IPS-20b (cell line): Measurements from ENCODE around the gene PNPLA1.
"Not testable (repeated sequence)": the region's sequence is repeated elsewhere in the genome, so short reads cannot be mapped to it uniquely, and the experiment has no call there.

Experiments used
- H3K27ac ChIP-seq: one replicate; pipeline ENCODE4 v1.5.1; 2013; ENCODE audit warnings: low read length
- H3K27me3 ChIP-seq: 2 replicates; pipeline ENCODE4 v1.6.1; 2013; ENCODE audit warnings: mild to moderate bottlenecking, low read length, inconsistent platforms; ENCODE audit not compliant: insufficient read depth
- H3K36me3 ChIP-seq: 2 replicates; pipeline ENCODE4 v1.6.1; 2013; ENCODE audit warnings: low read depth, mild to moderate bottlenecking, inconsistent platforms, low read length, moderate library complexity; ENCODE audit not compliant: insufficient read depth
- H3K4me1 ChIP-seq: 2 replicates; pipeline ENCODE4 v1.6.1; 2013; ENCODE audit warnings: mild to moderate bottlenecking, control low read depth, inconsistent platforms, low read length, moderate library complexity; ENCODE audit not compliant: insufficient read depth
- H3K4me3 ChIP-seq: 2 replicates; pipeline ENCODE4 v1.5.1; 2013; ENCODE audit warnings: mild to moderate bottlenecking, low read length, inconsistent platforms
- H3K9ac ChIP-seq: 2 replicates; pipeline ENCODE4 v1.6.1; 2013; ENCODE audit warnings: low read depth, mild to moderate bottlenecking, inconsistent platforms, low read length, moderate library complexity
- H3K9me3 ChIP-seq: 2 replicates; pipeline ENCODE4 v1.6.1; 2013; ENCODE audit warnings: mild to moderate bottlenecking, low read depth, low read length, inconsistent platforms; ENCODE audit not compliant: insufficient read depth

The PNPLA1 gene

DNA sequence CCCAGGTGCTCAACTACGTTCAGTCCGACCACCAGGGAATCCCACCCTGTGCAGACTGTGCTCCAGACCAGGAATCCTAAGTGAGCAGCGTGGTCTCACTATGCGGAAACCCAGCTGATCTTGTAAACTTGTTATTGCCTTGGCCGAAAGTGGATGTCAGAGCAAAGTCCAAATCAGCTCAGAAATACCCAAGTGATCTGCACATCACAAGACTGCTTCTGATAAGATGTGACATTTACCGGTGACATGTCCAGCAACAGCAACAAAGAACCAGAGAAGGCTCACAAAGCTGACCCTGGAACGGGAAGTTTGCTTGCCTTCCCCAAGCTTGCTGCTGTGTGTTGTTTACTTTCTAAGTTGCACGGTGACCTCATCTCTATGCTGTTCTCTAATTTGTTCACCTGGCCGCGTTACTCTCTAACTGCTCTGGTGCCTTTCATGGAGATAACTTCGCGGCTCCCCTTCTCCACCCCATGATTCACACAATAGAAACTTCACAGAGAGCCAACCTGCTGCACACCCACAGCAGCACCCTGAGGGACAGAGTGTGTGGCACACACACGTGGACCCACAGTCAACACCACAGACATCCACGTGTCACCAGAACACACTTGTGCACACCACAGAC is 65.1 kb downstream of the PNPLA1 start:
- peaks cover 5% of the 10 kb centered on the region; the same call in 1 of the 2 replicates for H3K4me1 ChIP-seq

DNA sequence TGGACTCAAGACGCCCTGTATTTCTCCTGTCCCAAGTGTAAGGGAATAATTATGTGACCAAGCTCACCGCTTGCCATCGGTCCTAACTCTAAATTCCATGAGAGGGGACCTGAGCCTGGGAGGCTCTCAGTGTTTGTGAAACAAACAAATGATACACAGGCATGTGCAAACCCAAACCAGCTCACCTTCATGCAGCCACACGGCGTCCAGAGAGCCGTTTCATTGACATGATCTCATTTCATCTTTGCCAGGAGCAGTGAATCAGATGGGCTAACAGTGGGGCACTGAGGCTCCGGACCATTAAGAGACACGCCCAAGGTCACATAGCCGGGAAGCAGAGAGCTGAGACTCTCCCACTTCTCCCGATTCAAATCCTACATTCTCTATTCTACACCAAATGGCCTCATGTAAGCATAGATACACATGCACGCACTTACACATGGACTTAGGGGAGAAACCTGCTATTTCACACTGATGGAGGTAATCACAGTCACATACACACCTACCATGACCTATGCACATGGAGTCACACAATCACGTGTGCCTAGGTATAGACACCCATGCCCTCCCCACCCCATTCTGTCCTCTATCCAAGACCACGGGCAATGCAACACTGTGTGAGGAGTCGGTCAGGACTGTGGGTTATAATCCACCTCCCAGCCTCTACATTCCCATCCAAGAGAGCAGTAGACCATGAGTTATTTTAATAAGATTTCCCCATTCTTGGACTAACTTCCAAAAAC is 65.8 kb downstream of the PNPLA1 start:
- Histone ChIP-seq H3K9ac (no peak overlapping the region), H3K4me3 (no peak overlapping the region), H3K36me3 (no peaks in the 10 kb centered on the region), H3K27ac (no peak overlapping the region), H3K27me3 (peaks cover 36% of the 10 kb centered on the region), H3K9me3 (no peaks in the 10 kb centered on the region), H3K4me1 (peaks cover 3% of the 10 kb centered on the region; the same call in 1 of the 2 replicates)

More for the DNA sequence above, 65.1 kb downstream of the PNPLA1 start:
- H3K9me3 ChIP-seq: no peaks in the 10 kb centered on the region
- H3K27me3 ChIP-seq: peaks cover 29% of the 10 kb centered on the region
- no peak overlapping the region for H3K27ac ChIP-seq
- no peak overlapping the region for H3K4me3 ChIP-seq
- H3K9ac ChIP-seq: no peak overlapping the region
- H3K36me3 ChIP-seq: no peaks in the 10 kb centered on the region

DNA sequence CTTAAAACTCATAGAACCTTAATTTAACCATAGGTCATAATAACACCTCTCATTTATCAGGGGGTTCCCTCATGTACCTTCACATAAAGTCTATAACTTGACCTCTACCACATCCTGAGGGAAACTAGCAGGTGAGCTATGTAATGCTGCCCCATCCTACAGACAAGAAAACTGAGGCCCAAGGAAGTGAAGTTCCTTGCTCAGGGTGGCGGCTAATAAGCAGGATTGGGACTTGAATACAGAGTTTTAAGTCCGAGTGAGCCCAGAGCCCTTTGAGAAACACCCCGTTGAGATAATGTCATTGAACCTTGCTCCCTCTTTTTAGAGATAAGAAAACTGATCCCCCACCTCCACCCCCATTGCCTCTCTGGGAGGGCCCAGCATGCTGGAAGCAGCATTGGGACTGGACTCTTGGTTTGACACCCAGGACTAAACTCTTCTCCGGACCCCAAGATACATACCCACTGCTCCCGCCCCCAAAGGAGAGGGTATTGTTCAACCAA is 66.4 kb downstream of the PNPLA1 start:
- Histone ChIP-seq H3K4me3 (no peak overlapping the region), H3K9ac (no peak overlapping the region), H3K4me1 (peaks cover 3% of the 10 kb centered on the region; the same call in 1 of the 2 replicates), H3K36me3 (no peaks in the 10 kb centered on the region), H3K27ac (no peak overlapping the region), H3K27me3 (peaks cover 39% of the 10 kb centered on the region), H3K9me3 (no peaks in the 10 kb centered on the region)

DNA sequence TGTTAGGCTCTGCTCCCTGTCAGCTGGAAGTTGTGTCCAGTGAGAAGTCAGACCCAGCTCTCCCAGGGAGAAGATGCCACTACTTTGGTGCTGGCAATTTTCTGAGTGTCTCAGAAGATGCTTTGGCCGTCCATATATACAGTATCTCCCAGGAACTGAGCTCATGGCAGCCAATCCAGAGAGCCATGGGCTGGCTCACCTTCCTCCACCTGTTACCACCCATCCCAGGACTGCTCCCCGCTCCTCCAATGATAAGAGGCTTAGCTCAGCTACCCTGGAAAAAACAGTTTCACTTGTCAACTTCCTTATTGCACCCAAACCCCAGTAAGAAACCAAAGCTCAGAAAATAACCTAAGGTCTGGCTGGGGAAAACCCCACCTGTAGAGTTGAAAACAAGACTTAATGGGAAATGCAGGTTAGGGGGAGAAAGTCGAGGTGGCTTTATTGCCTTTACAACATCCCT is 67.0 kb downstream of the PNPLA1 start, which contains the start of gene BNIP5:
Gene BNIP5, minus strand, starts transcription at position 110 of the 463 bp plus-strand sequence. CDS start 6,198 bp downstream, outside the sequence.
- Histone ChIP-seq H3K9me3 (no peaks in the 10 kb centered on the region), H3K36me3 (no peaks in the 10 kb centered on the region), H3K27ac (no peak within 1 kb of the TSS), H3K9ac (no peak within 1 kb of the TSS), H3K27me3 (peaks cover 39% of the 10 kb centered on the region), H3K4me3 (no peak within 1 kb of the TSS), H3K4me1 (peaks cover 3% of the 10 kb centered on the region; the same call in 1 of the 2 replicates)

DNA sequence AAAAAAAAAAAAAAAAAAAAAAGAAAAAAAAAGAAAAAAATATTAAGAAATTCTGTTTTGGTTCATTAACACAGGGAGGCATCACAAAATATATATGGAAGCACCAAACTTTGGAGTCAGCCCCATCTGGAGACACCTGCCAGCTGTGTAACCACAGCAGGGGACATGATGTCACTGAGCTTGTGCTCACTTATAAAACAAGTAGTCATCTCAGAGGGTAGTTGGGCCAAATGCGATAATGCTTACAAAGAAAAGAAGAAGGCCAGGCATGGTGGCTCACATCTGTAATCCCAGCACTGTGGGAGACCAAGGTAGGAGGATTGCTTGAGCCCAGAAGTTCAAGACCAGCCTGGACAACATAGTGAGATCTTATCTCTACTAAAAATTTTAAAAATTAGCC is 68.0 kb downstream of the PNPLA1 start:
- no peak overlapping the region for H3K9ac ChIP-seq
- H3K36me3 ChIP-seq: no peaks in the 10 kb centered on the region
- H3K9me3 ChIP-seq: no peaks in the 10 kb centered on the region
- peaks cover 39% of the 10 kb centered on the region for H3K27me3 ChIP-seq
- no peak overlapping the region for H3K27ac ChIP-seq
- H3K4me1 ChIP-seq: peaks cover 3% of the 10 kb centered on the region; the same call in 1 of the 2 replicates
- no peak overlapping the region for H3K4me3 ChIP-seq

DNA sequence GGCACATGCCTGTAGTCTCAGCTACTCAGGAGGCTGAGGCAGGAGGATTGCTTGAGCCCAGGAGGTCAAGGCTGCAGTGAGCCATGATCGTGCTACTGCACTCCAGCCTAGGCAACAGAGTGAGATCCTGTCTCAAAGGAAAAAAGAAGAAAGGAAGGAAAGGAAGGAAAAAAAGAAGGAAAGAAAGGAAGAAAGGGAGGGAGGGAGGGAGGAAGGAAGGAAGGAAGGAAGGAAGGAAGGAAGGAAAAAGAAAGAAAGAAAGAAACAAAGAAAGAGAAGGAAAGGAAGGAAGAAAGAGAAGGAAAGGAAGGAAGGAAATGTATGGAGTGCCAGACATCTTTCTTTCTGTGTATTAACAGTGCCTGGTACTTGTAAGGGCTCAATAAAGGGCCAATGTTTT is 68.4 kb downstream of the PNPLA1 start:
- not testable (repeated sequence) for H3K36me3 ChIP-seq, H3K27ac ChIP-seq, H3K4me1 ChIP-seq, H3K4me3 ChIP-seq, H3K9ac ChIP-seq, H3K9me3 ChIP-seq
- H3K27me3 ChIP-seq: peaks cover 38% of the 10 kb centered on the region

- H3K27me3 ChIP-seq: peaks cover 31% of the 10 kb centered on the region
- H3K36me3 ChIP-seq: no peaks in the 10 kb centered on the region
- no peak overlapping the region for H3K27ac ChIP-seq
- H3K4me1 ChIP-seq: peaks cover 1% of the 10 kb centered on the region; the same call in 1 of the 2 replicates
- H3K9ac ChIP-seq: no peak overlapping the region
- H3K9me3 ChIP-seq: no peaks in the 10 kb centered on the region
- no peak overlapping the region for H3K4me3 ChIP-seq
Observed at GRCh38 chr6:36339146-36339545, 69.3 kb downstream of the PNPLA1 start.

DNA sequence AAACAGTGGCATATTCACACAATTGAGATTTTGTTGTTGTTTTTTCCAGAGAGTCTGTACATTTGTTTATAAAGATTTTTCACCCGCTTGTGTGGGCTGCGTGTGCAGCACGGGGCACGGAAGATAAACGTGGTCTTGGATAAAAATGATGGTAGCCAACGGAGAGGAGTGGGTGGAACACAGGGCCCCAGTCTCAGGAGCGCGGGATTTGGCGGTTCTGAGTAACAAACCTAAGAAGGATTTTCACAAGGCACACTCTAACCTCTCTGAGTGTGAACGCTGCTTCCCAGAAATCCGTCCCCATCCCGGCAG is 70.4 kb downstream of the PNPLA1 start:
- Histone ChIP-seq H3K4me1 (no peaks in the 10 kb centered on the region), H3K9ac (no peak overlapping the region; the same call in 1 of the 2 replicates), H3K27ac (no peak overlapping the region), H3K27me3 (peaks cover 22% of the 10 kb centered on the region), H3K36me3 (no peaks in the 10 kb centered on the region), H3K9me3 (no peaks in the 10 kb centered on the region), H3K4me3 (peak overlapping the region; percentile 57)

- H3K4me1 ChIP-seq: no peaks in the 10 kb centered on the region
- H3K4me3 ChIP-seq: peak overlapping the region; percentile 57
Observed at GRCh38 chr6:36340618-36341454, 71.0 kb downstream of the PNPLA1 start.

DNA sequence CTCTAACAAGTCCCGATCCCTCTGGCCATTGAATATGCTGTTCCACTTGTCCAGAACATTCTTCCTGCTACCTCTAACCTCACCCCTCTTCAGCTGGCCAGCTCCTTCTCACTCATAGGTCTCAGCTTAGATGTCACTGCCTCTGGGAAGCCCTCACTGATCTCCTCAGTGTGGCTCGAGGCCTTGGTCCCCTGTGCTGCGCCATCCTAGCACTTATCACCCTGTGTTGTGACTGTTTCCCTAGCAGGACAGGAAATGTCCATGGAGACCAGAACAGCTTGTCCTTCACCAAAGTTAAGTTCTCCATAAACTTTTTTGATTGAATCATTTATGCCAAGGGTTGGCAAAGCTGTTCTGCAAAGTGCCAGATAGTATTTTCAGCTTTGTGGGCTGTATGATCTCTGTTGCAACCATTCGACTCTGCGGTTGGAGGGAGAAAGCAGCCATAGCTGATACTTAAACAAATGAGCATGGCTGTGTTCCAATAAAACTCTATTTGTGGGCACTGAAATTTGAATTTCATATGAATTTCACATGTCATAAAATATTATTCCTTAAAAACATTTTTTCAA is 73.3 kb downstream of the PNPLA1 start:
- no peaks in the 10 kb centered on the region for H3K36me3 ChIP-seq
- peaks cover 21% of the 10 kb centered on the region for H3K27me3 ChIP-seq
- H3K4me1 ChIP-seq: no peaks in the 10 kb centered on the region
- H3K27ac ChIP-seq: no peak overlapping the region
- H3K4me3 ChIP-seq: no peak overlapping the region
- H3K9me3 ChIP-seq: no peaks in the 10 kb centered on the region
- no peak overlapping the region for H3K9ac ChIP-seq

More at GRCh38 chr6:36340618-36341454, 71.0 kb downstream of the PNPLA1 start:
- no peak overlapping the region for H3K27ac ChIP-seq
- no peaks in the 10 kb centered on the region for H3K9me3 ChIP-seq
- H3K9ac ChIP-seq: no peak overlapping the region; the same call in 1 of the 2 replicates
- H3K27me3 ChIP-seq: peaks cover 21% of the 10 kb centered on the region
- no peaks in the 10 kb centered on the region for H3K36me3 ChIP-seq
